Stimulated activated CD8-positive, alpha-beta memory T cell treated with anti-CD3 and anti-CD28 coated beads, Interleukin-12 subunit alpha, Interleukin-12 subunit beta, amount 100 ng/mL, for 4 hours (primary cell): ENCODE measurements around the gene MAMSTR.
A peak's percentile ranks its signal among the peaks of the same experiment; 100 is the strongest.

Experiments
- DNase-seq: peaks from one replicate; pipeline ENCODE4 v3.0.0-alpha.2; 2020; ENCODE audit warnings: low read depth

Gene MAMSTR

GRCh38 chr19:48746110-48746509 lies 26.6 kb upstream of the MAMSTR start:
- no peak for DNase-seq

GRCh38 chr19:48745208-48745995 lies 25.9 kb upstream of the MAMSTR start:
- DNase-seq = no peak

GRCh38 chr19:48742096-48742495 lies 22.6 kb upstream of the MAMSTR start:
- no peak for DNase-seq

- no peak for DNase-seq
Observed at GRCh38 chr19:48741129-48741999, 21.8 kb upstream of the MAMSTR start.

- DNase-seq = no peak
Observed at GRCh38 chr19:48740164-48740972, 20.8 kb upstream of the MAMSTR start, which contains the start of gene RASIP1. TSS of gene RASIP1 (minus strand) at chr19:48740610. CDS start at chr19:48740282, 328 bp downstream.

- DNase-seq = no peak
Observed at GRCh38 chr19:48739404-48740163, 20.1 kb upstream of the MAMSTR start.

- peak; percentile 84 for DNase-seq
Observed at GRCh38 chr19:48738557-48739403, 19.3 kb upstream of the MAMSTR start.

GRCh38 chr19:48737360-48737998 lies 18.0 kb upstream of the MAMSTR start:
- DNase-seq = no peak

GRCh38 chr19:48735031-48735615 lies 15.6 kb upstream of the MAMSTR start:
- DNase-seq = no peak

GRCh38 chr19:48734625-48735024 lies 15.1 kb upstream of the MAMSTR start:
- DNase-seq = no peak

GRCh38 chr19:48731452-48731851 lies 11.9 kb upstream of the MAMSTR start:
- no peak for DNase-seq

GRCh38 chr19:48728911-48729664 lies 9.6 kb upstream of the MAMSTR start:
- no peak for DNase-seq

- DNase-seq = no peak
Observed at GRCh38 chr19:48726556-48726955, 7.0 kb upstream of the MAMSTR start.

GRCh38 chr19:48724796-48725753 lies 5.5 kb upstream of the MAMSTR start:
- no peak for DNase-seq

GRCh38 chr19:48722196-48722708 lies 2.7 kb upstream of the MAMSTR start:
- DNase-seq = no peak

- peak; percentile 73 for DNase-seq
Observed at GRCh38 chr19:48720613-48721296, 1.2 kb upstream of the MAMSTR start.

- DNase-seq = no peak
Observed at GRCh38 chr19:48720251-48720612, 707 bp upstream of the MAMSTR start.
